T-helper 17 cell (primary cell): Measurements from ENCODE around the gene ITPRID2. TPM values are rescaled to one million over a fixed set of nuclear protein-coding genes. Genes with fewer than 3 reads are reported as not detected.
"Not testable (repeated sequence)": the region's sequence is repeated elsewhere in the genome, so short reads cannot be mapped to it uniquely, and the experiment has no call there.

Source experiments
- ATAC-seq: fragments of 150-1000 bp; cut with Tn5 transposase; 2 replicates; pipeline ENCODE4 v1.10.0; 2021; ENCODE audit warnings: mild to moderate bottlenecking, moderate library complexity
- DNase-seq, 3 donors: peaks; one replicate each; pipeline versions ENCODE4 v3.0.0 to v3.0.0-alpha.2; 2020 to 2021
- H3K9me3 ChIP-seq: one replicate; pipeline ENCODE4 v1.7.0; 2013; ENCODE audit warnings: low read length, mild to moderate bottlenecking; ENCODE audit not compliant: control insufficient read depth, poor library complexity, severe bottlenecking
- H3K27ac Mint-ChIP-seq: one replicate; pipeline ENCODE4 v1.8.0; 2022; ENCODE audit warnings: mild to moderate bottlenecking, moderate library complexity, mixed read lengths
- H3K27me3 Mint-ChIP-seq: one replicate; pipeline ENCODE4 v1.8.0; 2022; ENCODE audit warnings: mixed read lengths
- H3K36me3 Mint-ChIP-seq: one replicate; pipeline ENCODE4 v1.8.0; 2022; ENCODE audit warnings: low read depth, mixed read lengths
- H3K4me1 Mint-ChIP-seq: one replicate; pipeline ENCODE4 v1.8.0; 2022; ENCODE audit warnings: mild to moderate bottlenecking, mixed read lengths
- H3K4me3 Mint-ChIP-seq: one replicate; pipeline ENCODE4 v1.8.0; 2022; ENCODE audit warnings: mild to moderate bottlenecking, moderate library complexity, mixed read lengths
- total RNA-seq, 4 donors: library from RNA in 2 of 4; stranded (reverse) in 2 of 4; gene quantifications; one replicate each; pipeline ENCODE4 v1.2.3 and lab custom pipeline; 2022 to 2026

The ITPRID2 gene
- total RNA-seq, 2 donors from 2014 or later: 32.9 to 77.1 TPM

DNA sequence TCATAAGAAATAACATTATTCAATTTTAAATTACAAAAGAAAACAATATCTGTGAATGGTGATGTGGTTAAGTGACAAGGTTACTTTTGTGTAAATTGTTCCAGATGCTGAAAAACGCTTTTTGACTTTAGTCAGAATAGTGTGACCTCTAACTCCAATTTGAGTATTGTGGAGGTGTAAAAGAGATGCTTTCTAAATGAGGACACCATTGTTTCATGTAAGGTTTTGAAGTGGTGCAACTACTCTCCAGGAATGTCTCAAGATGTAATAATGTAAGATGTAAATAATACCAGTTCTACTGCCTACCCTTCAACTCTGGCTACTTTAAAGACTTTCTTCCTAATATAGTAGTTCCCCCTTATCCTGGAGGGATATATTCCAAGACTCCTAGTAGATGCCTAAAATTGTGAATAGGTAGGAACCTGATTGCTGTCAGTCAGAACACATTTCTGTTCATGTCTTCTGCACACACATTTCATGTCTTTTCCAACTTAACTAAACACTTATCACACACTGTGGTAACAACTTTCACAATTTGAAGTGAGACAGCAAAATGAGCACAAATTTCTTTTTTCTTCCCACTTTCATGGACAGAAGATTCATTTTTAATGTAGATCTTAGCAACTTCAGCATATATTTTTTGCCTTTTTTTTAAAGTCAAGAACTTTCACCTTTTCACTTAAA lies 55.1 kb downstream of the ITPRID2 start:
- Mint-ChIP-seq H3K27ac (no peak overlapping the region), H3K27me3 (peaks cover 57% of the 10 kb centered on the region), H3K36me3 (no peaks in the 10 kb centered on the region), H3K4me3 (no peak overlapping the region), H3K4me1 (no peaks in the 10 kb centered on the region)
- ATAC-seq (no peak), DNase-seq (no peak)
- H3K9me3 ChIP-seq: no peaks in the 10 kb centered on the region

DNA sequence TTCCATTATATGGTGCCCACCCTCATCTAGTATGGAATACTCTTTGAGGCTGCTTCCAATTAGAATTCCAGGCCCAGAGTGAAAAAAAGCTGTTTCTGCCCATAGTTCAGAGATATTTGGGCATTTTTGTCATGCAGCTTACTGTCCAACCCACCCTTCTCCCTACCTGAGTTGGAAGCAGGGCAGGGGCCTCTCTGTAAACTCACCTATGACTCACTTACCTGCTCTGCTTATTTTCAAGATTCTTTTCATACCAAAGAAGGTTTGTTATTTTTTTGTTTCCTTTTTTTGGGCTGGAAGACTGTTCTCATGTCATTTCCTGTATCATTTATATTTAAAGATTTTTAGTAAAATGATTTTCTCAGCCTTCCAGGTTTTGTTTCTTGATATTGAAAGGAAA lies 55.7 kb downstream of the ITPRID2 start:
- DNase-seq (no peak), ATAC-seq (no peak)
- Mint-ChIP-seq H3K4me3 (no peak overlapping the region), H3K27ac (no peak overlapping the region), H3K27me3 (peaks cover 57% of the 10 kb centered on the region), H3K36me3 (no peaks in the 10 kb centered on the region), H3K4me1 (no peaks in the 10 kb centered on the region)
- no peaks in the 10 kb centered on the region for H3K9me3 ChIP-seq

DNA sequence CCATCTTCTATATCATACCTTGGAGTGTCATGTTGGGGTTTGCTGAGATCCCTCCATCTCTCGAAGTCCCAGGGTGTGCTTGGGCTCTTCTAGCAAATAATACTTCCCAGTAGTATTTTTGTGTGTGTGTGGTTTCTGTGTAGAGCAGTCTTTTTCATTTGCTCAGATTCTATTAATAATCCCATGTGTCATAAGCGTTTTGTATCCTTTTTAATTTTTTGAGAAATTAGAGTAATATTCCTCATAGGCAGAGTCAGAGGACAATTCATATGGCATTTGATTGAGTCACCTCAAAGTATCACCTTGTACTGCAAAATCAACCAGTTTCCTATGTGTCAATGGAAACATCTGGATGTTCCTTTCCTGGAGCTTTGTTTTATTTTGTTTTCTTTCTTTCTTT lies 56.7 kb downstream of the ITPRID2 start:
- H3K9me3 ChIP-seq: no peaks in the 10 kb centered on the region
- DNase-seq (no peak), ATAC-seq (no peak)
- Mint-ChIP-seq H3K4me1 (no peaks in the 10 kb centered on the region), H3K27ac (no peak overlapping the region), H3K27me3 (peaks cover 55% of the 10 kb centered on the region), H3K36me3 (no peaks in the 10 kb centered on the region), H3K4me3 (no peak overlapping the region)

DNA sequence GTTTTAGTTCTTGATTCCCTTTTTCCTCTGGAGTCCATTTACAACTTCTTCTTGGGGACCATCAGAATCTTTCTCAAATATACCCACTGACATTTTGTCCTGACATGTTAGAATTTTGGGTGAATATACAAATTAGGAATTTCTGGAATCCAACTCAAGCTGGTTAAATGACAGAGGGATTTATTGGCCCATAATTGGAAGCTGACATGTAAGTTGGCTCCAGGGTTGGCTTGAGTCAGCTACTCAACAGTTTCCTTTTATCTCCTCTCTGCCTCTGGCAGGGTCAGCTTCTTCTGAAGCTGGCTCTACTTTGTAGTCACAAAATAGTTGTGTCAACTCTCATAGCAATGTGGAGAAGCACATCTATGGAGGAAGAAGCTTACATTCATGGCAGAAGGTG lies 57.5 kb downstream of the ITPRID2 start:
- no peaks in the 10 kb centered on the region for H3K9me3 ChIP-seq
- ATAC-seq (no peak), DNase-seq (no peak)
- peak overlapping the region; percentile 13 for H3K4me3 Mint-ChIP-seq
- H3K36me3 Mint-ChIP-seq: no peaks in the 10 kb centered on the region
- H3K4me1 Mint-ChIP-seq: peaks cover 4% of the 10 kb centered on the region
- H3K27me3 Mint-ChIP-seq: peaks cover 58% of the 10 kb centered on the region
- no peak overlapping the region for H3K27ac Mint-ChIP-seq

DNA sequence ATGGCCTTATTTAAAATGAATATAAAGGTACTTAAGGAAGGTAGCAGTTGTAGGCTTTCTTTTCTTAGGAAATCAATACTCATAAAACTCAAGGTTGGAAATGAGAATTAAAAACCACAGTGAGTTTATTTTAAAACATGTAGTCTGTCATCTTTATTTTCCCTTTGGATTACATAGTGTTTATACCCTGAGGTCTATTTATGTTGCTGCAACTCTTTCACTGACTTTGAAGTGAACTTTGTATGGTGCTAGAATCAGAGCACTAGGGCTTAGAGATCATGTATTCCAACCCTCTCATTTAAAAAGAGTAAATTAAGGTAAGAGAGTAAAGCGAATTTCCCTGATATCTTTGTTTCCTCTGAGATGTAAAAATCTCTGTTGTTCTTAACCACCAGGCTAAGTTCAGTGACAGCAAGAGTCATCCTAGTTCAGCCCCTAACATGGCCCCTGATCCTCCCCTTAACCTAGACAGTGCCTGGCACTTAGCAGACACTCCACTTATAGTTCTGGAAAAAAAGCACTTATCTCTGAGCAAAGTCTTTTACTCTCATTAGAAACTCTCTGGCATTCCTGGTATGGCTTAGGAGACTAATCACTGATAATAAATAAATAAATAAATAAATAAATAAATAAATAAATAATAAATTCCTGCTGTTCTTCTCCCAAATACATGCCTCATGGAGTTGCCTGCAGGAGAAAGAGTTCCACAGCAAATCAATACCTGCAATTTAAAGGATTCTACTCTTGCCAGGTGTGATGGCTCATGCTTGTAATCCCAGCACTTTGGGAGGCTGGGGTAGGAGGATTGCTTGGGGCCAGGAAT lies 61.1 kb downstream of the ITPRID2 start:
- no peaks in the 10 kb centered on the region for H3K9me3 ChIP-seq
- ATAC-seq (no peak), DNase-seq (no peak)
- peaks cover 50% of the 10 kb centered on the region for H3K27me3 Mint-ChIP-seq
- peaks cover 4% of the 10 kb centered on the region for H3K4me1 Mint-ChIP-seq
- peaks cover under 1% of the 10 kb centered on the region for H3K36me3 Mint-ChIP-seq
- H3K27ac Mint-ChIP-seq: no peak overlapping the region
- no peak overlapping the region for H3K4me3 Mint-ChIP-seq

DNA sequence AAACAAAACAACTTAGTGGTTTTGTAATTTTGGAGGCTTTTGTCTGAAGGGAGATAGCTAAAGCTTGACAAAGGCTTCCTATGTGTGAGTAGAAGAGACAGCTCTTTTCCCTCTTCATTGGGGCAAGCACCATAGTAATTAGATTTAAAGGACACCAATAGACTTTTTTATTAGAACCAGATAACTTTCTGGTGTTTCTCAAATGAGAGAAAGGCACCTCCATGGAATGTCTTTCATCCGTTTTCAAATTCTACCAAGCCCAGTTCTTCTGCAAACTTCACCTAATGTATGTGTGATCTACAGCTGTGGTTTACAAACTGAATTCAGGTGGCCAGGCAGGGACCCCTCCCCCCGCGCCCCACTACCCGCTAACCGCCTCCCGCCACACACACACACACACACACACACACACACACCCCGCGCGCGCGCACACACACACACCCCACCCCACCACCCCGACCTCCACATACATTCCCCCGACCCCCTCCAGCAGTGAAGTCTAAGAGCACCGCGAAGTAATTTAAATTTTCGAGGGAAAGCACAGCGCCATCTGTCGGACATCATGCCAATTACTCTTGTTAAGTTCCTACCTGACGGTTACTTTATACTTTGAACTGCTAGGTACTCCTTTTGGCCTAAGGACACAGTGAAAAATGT lies 62.5 kb downstream of the ITPRID2 start:
- H3K9me3 ChIP-seq: no peaks in the 10 kb centered on the region
- Mint-ChIP-seq H3K36me3 (peaks cover 2% of the 10 kb centered on the region), H3K4me3 (peak overlapping the region; percentile 56), H3K27ac (no peak overlapping the region), H3K27me3 (peaks cover 51% of the 10 kb centered on the region), H3K4me1 (peaks cover 8% of the 10 kb centered on the region)
- DNase-seq (peak; percentile 25 to 40 (median 26)), ATAC-seq (peak; percentile 78)

DNA sequence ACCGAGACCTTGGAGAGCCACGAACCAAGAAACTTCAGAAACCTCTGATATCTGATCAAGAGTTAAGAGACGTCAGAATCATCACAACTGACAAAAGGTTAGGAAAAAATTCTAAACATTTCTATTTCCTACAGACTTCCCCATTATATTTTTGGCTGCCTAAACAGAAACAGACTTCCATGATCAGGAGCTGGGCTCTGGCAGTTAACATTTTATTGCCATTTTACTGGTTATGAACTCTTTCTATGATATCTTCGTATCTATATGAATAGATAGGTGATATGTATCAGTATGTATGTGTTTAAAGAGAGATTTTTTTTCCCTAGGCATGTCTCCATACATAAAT lies 63.0 kb downstream of the ITPRID2 start:
- Mint-ChIP-seq H3K36me3 (peaks cover 2% of the 10 kb centered on the region), H3K4me1 (peaks cover 8% of the 10 kb centered on the region), H3K27ac (no peak overlapping the region), H3K4me3 (peak overlapping the region; percentile 56), H3K27me3 (peaks cover 46% of the 10 kb centered on the region)
- no peaks in the 10 kb centered on the region for H3K9me3 ChIP-seq
- ATAC-seq: no peak
- DNase-seq: no peak

DNA sequence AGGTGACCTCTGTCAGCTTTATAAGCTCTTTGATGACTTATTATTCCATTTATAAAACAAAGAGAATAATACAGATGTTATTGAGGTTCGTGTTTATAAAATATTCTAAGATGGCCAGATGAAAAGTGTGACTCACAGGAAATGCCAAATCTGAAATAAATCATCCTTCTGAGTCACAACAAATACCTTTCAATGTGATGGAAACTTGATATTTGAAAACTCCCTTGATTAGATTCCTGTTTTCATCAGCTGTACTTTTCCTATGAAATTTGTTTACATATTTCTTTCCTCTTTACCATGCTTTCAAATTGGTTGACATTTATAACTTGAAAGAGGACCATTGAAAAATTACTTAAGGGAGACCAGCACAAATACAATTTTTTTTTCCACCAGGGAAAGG lies 63.5 kb downstream of the ITPRID2 start:
- Mint-ChIP-seq H3K4me1 (peaks cover 8% of the 10 kb centered on the region), H3K36me3 (peaks cover 2% of the 10 kb centered on the region), H3K27me3 (peaks cover 42% of the 10 kb centered on the region), H3K4me3 (no peak overlapping the region), H3K27ac (no peak overlapping the region)
- DNase-seq: no peak
- ATAC-seq: no peak
- H3K9me3 ChIP-seq: no peaks in the 10 kb centered on the region

DNA sequence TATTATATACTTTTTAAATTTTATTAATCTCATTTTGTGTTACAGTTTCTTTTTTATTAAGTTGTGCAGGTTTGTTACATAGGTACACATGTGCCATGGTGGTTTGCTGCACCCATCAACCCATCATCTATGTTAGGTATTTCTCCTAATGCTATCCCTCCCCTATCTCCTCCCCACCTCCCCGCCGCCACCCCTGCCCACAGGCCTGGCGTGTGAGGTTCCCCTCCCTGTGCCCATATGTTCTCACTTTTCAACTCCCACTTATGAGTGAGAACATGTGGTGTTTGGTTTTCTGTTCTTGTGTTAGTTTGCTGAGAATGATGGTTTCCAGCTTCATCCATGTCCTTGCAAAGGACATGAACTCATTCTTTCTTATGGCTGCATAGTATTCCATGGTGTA lies 64.3 kb downstream of the ITPRID2 start:
- H3K27me3 Mint-ChIP-seq: peaks cover 45% of the 10 kb centered on the region
- not testable (repeated sequence) for ATAC-seq, H3K36me3 Mint-ChIP-seq, DNase-seq, H3K27ac Mint-ChIP-seq, H3K4me3 Mint-ChIP-seq, H3K9me3 ChIP-seq, H3K4me1 Mint-ChIP-seq

DNA sequence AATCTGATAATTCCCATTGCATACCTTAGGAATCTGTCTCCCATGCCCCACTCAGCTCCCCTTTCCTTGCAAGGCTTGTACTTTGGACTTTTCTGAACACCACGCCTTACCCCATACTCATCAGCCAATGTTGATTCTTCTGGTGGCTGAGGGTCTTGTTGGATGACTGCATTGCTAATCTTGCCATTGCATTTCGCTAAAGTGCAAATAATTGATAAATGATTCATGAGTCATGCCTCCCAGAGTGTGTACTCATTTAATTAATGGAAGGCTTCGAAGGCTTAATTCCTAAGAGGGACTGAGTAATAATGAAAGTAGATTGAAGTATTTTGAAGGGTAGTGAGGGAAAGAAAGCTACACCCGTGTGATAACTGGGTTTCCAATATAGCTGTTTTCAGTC lies 66.1 kb downstream of the ITPRID2 start:
- Mint-ChIP-seq H3K27ac (no peak overlapping the region), H3K4me1 (peaks cover 8% of the 10 kb centered on the region), H3K36me3 (peaks cover 2% of the 10 kb centered on the region), H3K4me3 (no peak overlapping the region), H3K27me3 (peaks cover 49% of the 10 kb centered on the region)
- H3K9me3 ChIP-seq: no peaks in the 10 kb centered on the region
- ATAC-seq: no peak
- DNase-seq: no peak

DNA sequence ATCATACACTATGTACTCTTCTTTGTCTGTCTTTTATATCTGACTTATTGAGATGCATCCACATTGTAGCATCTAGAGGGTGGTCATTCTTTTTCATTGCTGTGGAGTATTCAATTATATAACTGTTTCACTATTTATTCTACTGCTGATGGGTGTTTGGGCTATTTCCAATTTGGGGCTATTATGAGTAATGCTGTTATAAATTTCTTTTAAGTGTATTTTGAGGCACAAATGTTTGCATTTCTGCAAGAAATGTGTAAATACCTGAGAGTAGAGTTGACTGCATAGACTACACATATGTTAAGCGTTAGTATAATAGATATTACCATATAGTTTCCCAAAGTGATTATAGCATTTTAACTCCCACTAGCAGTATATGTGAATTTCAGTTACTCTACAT lies 67.2 kb downstream of the ITPRID2 start:
- ATAC-seq (no peak), DNase-seq (no peak)
- Mint-ChIP-seq H3K36me3 (peaks cover 2% of the 10 kb centered on the region), H3K4me1 (peaks cover 5% of the 10 kb centered on the region), H3K27me3 (peaks cover 41% of the 10 kb centered on the region), H3K4me3 (no peak overlapping the region), H3K27ac (no peak overlapping the region)
- no peaks in the 10 kb centered on the region for H3K9me3 ChIP-seq

DNA sequence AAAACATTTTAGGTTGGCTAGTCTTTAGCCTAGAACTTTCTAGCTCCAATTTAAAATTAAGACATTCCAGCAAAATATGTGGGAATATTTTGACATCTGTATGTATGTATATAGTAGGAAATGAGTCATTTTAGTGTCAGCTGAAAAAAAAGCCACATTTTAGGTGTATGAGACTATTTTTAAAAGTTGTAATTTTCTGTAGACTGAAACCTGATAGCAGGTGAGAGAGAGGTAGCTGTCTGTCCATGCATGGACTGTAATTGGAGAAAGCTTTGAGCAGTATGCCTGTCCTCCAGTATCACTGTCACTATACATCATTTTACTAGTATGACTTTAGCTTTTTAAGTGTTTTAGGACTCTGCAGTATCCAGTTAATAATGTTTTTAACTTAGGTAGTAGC lies 68.0 kb downstream of the ITPRID2 start:
- Mint-ChIP-seq H3K4me3 (no peak overlapping the region), H3K36me3 (peaks cover 2% of the 10 kb centered on the region), H3K27me3 (peaks cover 44% of the 10 kb centered on the region), H3K4me1 (peaks cover 3% of the 10 kb centered on the region), H3K27ac (no peak overlapping the region)
- DNase-seq: no peak
- no peaks in the 10 kb centered on the region for H3K9me3 ChIP-seq
- no peak for ATAC-seq

DNA sequence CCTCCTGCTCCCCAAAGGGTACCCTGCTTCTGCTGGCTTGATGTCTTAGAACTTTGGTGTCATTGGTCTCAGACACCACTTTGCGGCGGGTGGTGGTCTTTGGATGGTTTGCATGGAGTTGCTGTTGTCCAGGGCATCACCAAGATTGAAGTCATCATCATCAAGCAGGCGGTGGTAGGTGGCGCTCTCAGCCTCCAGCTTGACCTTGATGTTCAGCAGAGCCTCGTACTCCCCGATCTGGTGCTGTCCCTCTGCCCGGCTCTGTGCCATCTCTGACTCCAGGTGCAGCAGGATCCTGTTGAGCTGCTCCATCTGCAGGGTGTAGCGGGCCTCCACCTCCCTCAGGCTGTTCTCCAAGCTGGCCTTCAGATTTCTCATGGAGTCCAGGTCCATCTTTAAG lies 69.6 kb downstream of the ITPRID2 start:
- H3K27ac Mint-ChIP-seq, DNase-seq, H3K4me1 Mint-ChIP-seq, H3K36me3 Mint-ChIP-seq, H3K4me3 Mint-ChIP-seq, ATAC-seq, H3K9me3 ChIP-seq: not testable (repeated sequence)
- H3K27me3 Mint-ChIP-seq: peaks cover 44% of the 10 kb centered on the region
